ENCODE results near the gene CHSY3.

CHSY3 gene

DNA sequence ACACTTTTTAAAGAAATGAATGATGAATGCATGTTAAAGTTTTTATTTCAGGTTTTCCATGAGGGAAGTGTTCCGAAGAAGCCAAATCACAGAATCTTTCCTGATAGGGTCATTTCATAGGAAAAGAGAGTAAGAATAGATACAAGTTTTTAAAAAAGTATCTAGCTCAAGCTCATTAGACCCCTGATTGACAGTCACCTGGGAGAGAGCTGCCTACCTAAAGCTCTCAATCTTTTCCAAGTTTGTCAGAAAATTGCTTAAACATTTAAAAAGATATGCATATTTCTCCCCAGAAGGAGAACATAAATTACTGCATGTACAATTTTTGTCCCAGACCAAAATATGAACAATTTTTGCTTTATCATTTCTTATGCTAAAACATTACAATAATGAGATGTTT, 47.9 kb upstream of the CHSY3 start (continued):
- no peak for TF ChIP-seq ZNF248 (tag by site-specific recombination; IDR thresholded peaks at IDR 0.05)
- TF ChIP-seq, protein P1, sequence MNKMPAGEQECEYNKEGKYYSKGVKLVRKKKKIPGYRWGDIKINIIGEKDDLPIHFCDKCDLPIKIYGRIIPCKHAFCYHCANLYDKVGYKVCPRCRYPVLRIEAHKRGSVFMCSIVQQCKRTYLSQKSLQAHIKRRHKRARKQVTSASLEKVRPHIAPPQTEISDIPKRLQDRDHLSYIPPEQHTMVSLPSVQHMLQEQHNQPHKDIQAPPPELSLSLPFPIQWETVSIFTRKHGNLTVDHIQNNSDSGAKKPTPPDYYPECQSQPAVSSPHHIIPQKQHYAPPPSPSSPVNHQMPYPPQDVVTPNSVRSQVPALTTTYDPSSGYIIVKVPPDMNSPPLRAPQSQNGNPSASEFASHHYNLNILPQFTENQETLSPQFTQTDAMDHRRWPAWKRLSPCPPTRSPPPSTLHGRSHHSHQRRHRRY (tag by site-specific recombination; IDR thresholded peaks at IDR 0.05): no peak
- no peak for TF ChIP-seq GLIS2 (tag by site-specific recombination; IDR thresholded peaks at IDR 0.05)
- no peak for TF ChIP-seq ZNF48 (tag by site-specific recombination; IDR thresholded peaks at IDR 0.05)
- TF ChIP-seq HOXD13 (CRISPR knock-in tag; IDR thresholded peaks at IDR 0.05; ENCODE audit: borderline replicate concordance): no peak
- TF ChIP-seq, protein P2, sequence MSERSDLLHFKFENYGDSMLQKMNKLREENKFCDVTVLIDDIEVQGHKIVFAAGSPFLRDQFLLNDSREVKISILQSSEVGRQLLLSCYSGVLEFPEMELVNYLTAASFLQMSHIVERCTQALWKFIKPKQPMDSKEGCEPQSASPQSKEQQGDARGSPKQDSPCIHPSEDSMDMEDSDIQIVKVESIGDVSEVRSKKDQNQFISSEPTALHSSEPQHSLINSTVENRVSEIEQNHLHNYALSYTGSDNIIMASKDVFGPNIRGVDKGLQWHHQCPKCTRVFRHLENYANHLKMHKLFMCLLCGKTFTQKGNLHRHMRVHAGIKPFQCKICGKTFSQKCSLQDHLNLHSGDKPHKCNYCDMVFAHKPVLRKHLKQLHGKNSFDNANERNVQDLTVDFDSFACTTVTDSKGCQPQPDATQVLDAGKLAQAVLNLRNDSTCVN (tag by site-specific recombination; optimal IDR thresholded peaks at IDR 0.05): no peak
- TF ChIP-seq ZNF626 (tag by site-specific recombination; IDR thresholded peaks at IDR 0.05): no peak
- no peak for TF ChIP-seq ZNF560 (tag by site-specific recombination; IDR thresholded peaks at IDR 0.05; ENCODE audit: borderline replicate concordance)
- no peak for TF ChIP-seq ZNF416 (tag by site-specific recombination; IDR thresholded peaks at IDR 0.05)

DNA sequence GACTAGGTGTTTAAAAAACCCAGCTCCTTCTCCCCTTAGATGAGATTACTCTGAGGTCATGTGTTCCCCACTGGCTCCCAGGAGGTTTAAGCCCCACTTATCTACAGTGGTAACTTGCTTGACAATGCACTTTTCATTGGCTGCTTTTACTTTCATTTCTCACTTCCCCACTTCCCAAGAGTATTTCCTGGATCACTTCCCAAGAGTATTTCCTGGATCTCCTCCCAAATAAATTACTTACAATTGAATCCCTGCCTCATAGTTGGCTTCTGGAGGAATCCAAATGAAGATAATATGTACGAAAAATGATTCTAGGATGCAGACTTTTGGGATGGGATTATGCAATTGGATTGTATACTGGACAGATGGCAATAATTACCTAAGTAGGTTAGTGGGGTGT, 47.1 kb upstream of the CHSY3 start:
- ChIA-PET CTCF (interaction anchor here (0.6 to 11.6 kb wide), 2 partner anchors 86 to 357 kb away, joined by 3 to 256 read pairs; no protein-coding TSS in a partner anchor), POLR2A (no interaction called here)
- H3K4me3 ChIP-seq (ENCODE audit: low read depth, low read length): no peak overlapping the region
- no peaks in the 10 kb centered on the region for H3K4me1 ChIP-seq (ENCODE audit: control insufficient read depth, insufficient read depth, low read length)
- TF ChIP-seq ZNF10 (tag by site-specific recombination; IDR thresholded peaks at IDR 0.05): no peak
- H3K36me3 ChIP-seq (ENCODE audit: control insufficient read depth in 2 of 2, insufficient read depth in 1 of 2, low read length in 2 of 2): no peaks in the 10 kb centered on the region
- H3K9me3 ChIP-seq (ENCODE audit: control insufficient read depth, insufficient read depth, low read depth, low read length): no peaks in the 10 kb centered on the region
- no peak overlapping the region for H3K27ac ChIP-seq (ENCODE audit: extremely low read depth, low read depth, low read length)

DNA sequence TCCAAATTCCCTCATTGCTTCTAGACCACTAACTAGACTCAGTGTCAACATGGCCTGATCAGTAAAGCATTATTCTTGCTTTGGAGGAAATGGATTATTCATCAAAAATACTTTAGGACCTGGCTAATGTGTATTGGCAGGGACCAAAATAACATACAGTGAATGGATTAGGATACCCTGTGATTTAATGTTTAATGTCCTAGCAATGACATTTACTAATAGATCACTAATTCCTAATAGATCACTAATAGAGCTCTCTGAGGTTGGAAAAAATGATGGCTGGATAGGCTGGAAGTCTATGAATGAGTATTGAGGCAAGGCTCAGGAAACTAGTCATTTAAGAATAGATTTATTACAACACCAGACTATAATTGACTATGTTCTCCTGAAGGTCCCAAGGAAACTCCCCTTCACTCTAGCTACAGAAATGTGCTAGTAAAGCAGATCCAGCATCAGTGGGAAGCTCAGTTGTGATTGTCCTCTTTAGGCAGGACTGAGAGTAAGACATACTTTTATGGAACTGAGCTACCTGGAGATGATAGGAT, 46.1 kb upstream of the CHSY3 start:
- Histone ChIP-seq H3K4me3 (ENCODE audit: low read depth, low read length) (no peak overlapping the region), H3K27ac (ENCODE audit: extremely low read depth, low read depth, low read length) (no peak overlapping the region), H3K9me3 (ENCODE audit: control insufficient read depth, insufficient read depth, low read depth, low read length) (no peaks in the 10 kb centered on the region), H3K36me3 (ENCODE audit: control insufficient read depth in 2 of 2, insufficient read depth in 1 of 2, low read length in 2 of 2) (no peaks in the 10 kb centered on the region), H3K4me1 (ENCODE audit: control insufficient read depth, insufficient read depth, low read length) (no peaks in the 10 kb centered on the region)
- ChIA-PET CTCF (interaction anchor here (0.7 to 11.6 kb wide), 2 partner anchors 87 to 545 kb away, joined by 3 to 256 read pairs; no protein-coding TSS in a partner anchor), POLR2A (no interaction called here)
- no peak for TF ChIP-seq ZNF624 (tag by site-specific recombination; IDR thresholded peaks at IDR 0.05)
- no peak for TF ChIP-seq SP7 (tag by site-specific recombination; IDR thresholded peaks at IDR 0.05)
- no peak for TF ChIP-seq HOXC10 (CRISPR knock-in tag; IDR thresholded peaks at IDR 0.05)

DNA sequence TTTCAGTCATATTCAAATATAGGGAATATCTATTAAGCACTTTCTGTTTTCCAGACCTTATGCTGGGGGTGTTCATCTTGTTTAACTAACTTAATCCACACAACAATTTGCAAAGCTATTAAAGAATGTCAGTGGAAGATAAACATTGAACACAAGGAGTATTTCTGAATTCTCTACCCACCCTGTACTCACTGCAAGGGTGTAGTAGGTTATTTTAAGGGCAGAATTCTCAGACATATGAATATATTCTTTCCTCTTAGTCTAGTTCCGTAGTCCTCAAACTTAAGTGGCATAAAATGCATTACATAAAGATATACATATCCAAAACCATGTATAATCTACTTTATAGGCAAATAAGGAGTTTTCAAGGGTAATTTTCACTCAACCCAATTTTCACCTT, 19.9 kb upstream of the CHSY3 start:
- Histone ChIP-seq H3K4me1 (ENCODE audit: control insufficient read depth, insufficient read depth, low read length) (no peaks in the 10 kb centered on the region), H3K4me3 (ENCODE audit: low read depth, low read length) (no peak overlapping the region), H3K9me3 (ENCODE audit: control insufficient read depth, insufficient read depth, low read depth, low read length) (no peaks in the 10 kb centered on the region), H3K27ac (ENCODE audit: extremely low read depth, low read depth, low read length) (no peak overlapping the region), H3K36me3 (ENCODE audit: control insufficient read depth in 2 of 2, insufficient read depth in 1 of 2, low read length in 2 of 2) (no peaks in the 10 kb centered on the region)
- CTCF ChIA-PET: no interaction called here
- no peak for TF ChIP-seq ZNF341 (tag by site-specific recombination; IDR thresholded peaks at IDR 0.05; ENCODE audit: low read depth)
- no peak for TF ChIP-seq MYNN (tag by site-specific recombination; IDR thresholded peaks at IDR 0.05; ENCODE audit: borderline replicate concordance)
- POLR2A ChIA-PET: no interaction called here

DNA sequence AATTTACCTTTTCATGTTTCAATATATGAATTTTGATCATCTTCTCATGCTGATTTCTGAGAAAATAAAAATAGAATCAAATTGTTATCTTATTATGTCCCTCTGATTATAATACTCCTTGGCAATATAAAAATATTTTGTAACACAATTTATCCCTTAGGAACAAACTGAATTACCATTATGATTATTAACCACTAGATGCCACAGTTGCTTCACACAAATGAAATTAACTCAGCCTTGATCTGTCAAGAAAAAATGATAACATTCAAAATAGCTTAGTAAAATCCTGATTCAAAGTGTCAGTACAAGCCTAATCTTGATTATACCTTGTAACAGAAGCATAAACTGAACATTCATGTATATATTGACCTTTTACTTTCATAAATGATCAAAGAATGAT, 4.8 kb upstream of the CHSY3 start:
- ChIA-PET POLR2A (no interaction called here), CTCF (interaction anchor here (0.9 kb wide), 1 partner anchor 1208 kb away, joined by 3 read pairs; no protein-coding TSS in a partner anchor)

More for the DNA sequence above, 4.8 kb upstream of the CHSY3 start:
- Histone ChIP-seq H3K4me3 (ENCODE audit: low read depth, low read length) (no peak overlapping the region), H3K27ac (ENCODE audit: extremely low read depth, low read depth, low read length) (no peak overlapping the region), H3K9me3 (ENCODE audit: control insufficient read depth, insufficient read depth, low read depth, low read length) (no peaks in the 10 kb centered on the region), H3K36me3 (ENCODE audit: control insufficient read depth in 2 of 2, insufficient read depth in 1 of 2, low read length in 2 of 2) (no peaks in the 10 kb centered on the region), H3K4me1 (ENCODE audit: control insufficient read depth, insufficient read depth, low read length) (no peaks in the 10 kb centered on the region)
- no peak for TF ChIP-seq BCL11A (tag by site-specific recombination; IDR thresholded peaks at IDR 0.05; ENCODE audit: low read depth)
- TF ChIP-seq ZNF654 (tag by site-specific recombination; IDR thresholded peaks at IDR 0.05; ENCODE audit: low read depth): peak; percentile 72

All from HEK293 (cell line).